Common myeloid progenitor, CD34-positive (primary cell): ENCODE results near the gene SPATA19.

Experiments used
- CTCF ChIA-PET: fragments of 350-600 bp; sonication (Branson Sonifier 250); formaldehyde crosslinking; loops from one replicate; lab custom pipeline; 2021; ENCODE audit warnings: antibody characterized with exemption; lab: Charles Lee
- POLR2A ChIA-PET: fragments of 350-600 bp; sonication (Branson Sonifier 250); formaldehyde crosslinking; loops from one replicate; lab custom pipeline; 2021; ENCODE audit warnings: antibody characterized with exemption; lab: Charles Lee
- DNase-seq, 3 donors: peaks; one replicate each; pipeline versions ENCODE4 v3.0.0 to v3.0.0-alpha.2; 2013
- H3K27ac ChIP-seq, 2 experiments: 1 replicate in 1 of 2; 2 replicates in 1 of 2; pipeline ENCODE4 v1.7.0; 2013; ENCODE audit warnings: inconsistent platforms in 2 of 2, low read length in 2 of 2, mild to moderate bottlenecking in 2 of 2, low read depth in 1 of 2, moderate library complexity in 1 of 2; ENCODE audit not compliant: severe bottlenecking in 2 of 2, insufficient read depth in 1 of 2, poor library complexity in 1 of 2
- H3K27me3 ChIP-seq, 5 experiments: replicated peaks in 2 of 5; 1 replicate in 3 of 5; 2 replicates in 2 of 5; pipeline versions ENCODE4 v1.6.1 to v1.7.0; 2013; ENCODE audit warnings: low read length in 4 of 5, mild to moderate bottlenecking in 2 of 5, moderate library complexity in 2 of 5, inconsistent platforms in 1 of 5; ENCODE audit not compliant: insufficient read depth in 5 of 5, control insufficient read depth in 4 of 5
- H3K36me3 ChIP-seq, 4 experiments: 1 replicate in 2 of 4; 2 replicates in 2 of 4; pipeline versions ENCODE4 v1.6.1 to v1.7.0; 2013; ENCODE audit warnings: low read length in 3 of 4, control low read depth in 1 of 4, mild to moderate bottlenecking in 1 of 4; ENCODE audit not compliant: control insufficient read depth in 4 of 4, insufficient read depth in 4 of 4
- H3K4me1 ChIP-seq, 4 experiments: 1 replicate in 3 of 4; 2 replicates in 1 of 4; pipeline versions ENCODE4 v1.6.1 to v1.7.1; 2013; ENCODE audit warnings: low read length in 3 of 4, mild to moderate bottlenecking in 3 of 4, control low read depth in 1 of 4, inconsistent platforms in 1 of 4, moderate library complexity in 1 of 4; ENCODE audit not compliant: control insufficient read depth in 4 of 4, insufficient read depth in 4 of 4; ENCODE audit errors: control extremely low read depth in 1 of 4
- H3K4me3 ChIP-seq, 7 experiments: 1 replicate in 4 of 7; 2 replicates in 3 of 7; pipeline versions ENCODE4 v1.5.1 to v1.7.0; 2013; ENCODE audit warnings: mild to moderate bottlenecking in 7 of 7, low read length in 6 of 7, moderate library complexity in 6 of 7, inconsistent platforms in 2 of 7, low read depth in 2 of 7, control low read depth in 1 of 7; ENCODE audit not compliant: insufficient read depth in 4 of 7, control insufficient read depth in 1 of 7; ENCODE audit errors: extremely low read depth in 1 of 7
- H3K9me3 ChIP-seq, 5 experiments: 1 replicate in 4 of 5; 2 replicates in 1 of 5; pipeline versions ENCODE4 v1.6.1 to v1.7.1; 2013; ENCODE audit warnings: low read length in 4 of 5, mild to moderate bottlenecking in 2 of 5, inconsistent platforms in 1 of 5, low read depth in 1 of 5, moderate library complexity in 1 of 5; ENCODE audit not compliant: control insufficient read depth in 4 of 5, insufficient read depth in 2 of 5; ENCODE audit errors: control extremely low read depth in 1 of 5
- WGBS: methylation state at CpG from one replicate; pipeline ENCODE4 v1.1.5; 2013; ENCODE audit not compliant: insufficient coverage; 5-methylcytosine and 5-hydroxymethylcytosine counted together

SPATA19 gene

GRCh38 chr11:133819114-133819513, 26.2 kb downstream of the SPATA19 start:
- no peaks in the 10 kb centered on the region for H3K9me3 ChIP-seq
- ChIA-PET CTCF (no interaction called here), POLR2A (no interaction called here)
- WGBS: 99% methylated on average over 9 of the region's 10 CpGs
- peaks cover 0 to 14% (median 2%) of the 10 kb centered on the region in 5 experiments for H3K27me3 ChIP-seq
- no peak overlapping the region for H3K4me3 ChIP-seq
- H3K36me3 ChIP-seq: no peaks in the 10 kb centered on the region
- no peak overlapping the region for H3K27ac ChIP-seq
- no peak for DNase-seq
- H3K4me1 ChIP-seq: no peaks in the 10 kb centered on the region

DNA sequence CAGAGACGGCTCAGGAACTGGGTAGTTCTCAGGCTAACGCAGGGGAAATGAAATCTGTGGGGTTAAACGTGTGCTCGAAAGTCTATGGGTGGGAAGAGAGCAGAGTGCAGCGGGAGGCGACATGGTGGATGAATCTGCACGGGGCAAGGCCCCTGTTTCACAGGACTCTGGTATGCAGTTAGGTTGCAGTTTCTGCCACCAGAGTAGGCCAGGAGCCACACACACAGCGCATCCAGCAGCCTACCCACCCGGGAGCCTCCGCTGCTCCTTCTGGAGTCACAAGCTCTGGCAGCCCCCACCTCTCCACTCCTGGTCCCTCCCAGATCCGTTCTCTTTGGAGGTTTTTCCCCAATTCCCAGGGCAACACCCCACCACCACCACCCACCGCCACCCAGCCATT, 27.0 kb downstream of the SPATA19 start:
- Histone ChIP-seq H3K4me1 (no peaks in the 10 kb centered on the region), H3K9me3 (no peaks in the 10 kb centered on the region), H3K27me3 (peaks cover 0 to 14% (median 2%) of the 10 kb centered on the region in 5 experiments), H3K36me3 (no peaks in the 10 kb centered on the region), H3K27ac (no peak overlapping the region), H3K4me3 (no peak overlapping the region)
- CTCF ChIA-PET: no interaction called here
- POLR2A ChIA-PET: no interaction called here
- WGBS: 98% methylated on average over 10 of the region's 12 CpGs
- no peak for DNase-seq

DNA sequence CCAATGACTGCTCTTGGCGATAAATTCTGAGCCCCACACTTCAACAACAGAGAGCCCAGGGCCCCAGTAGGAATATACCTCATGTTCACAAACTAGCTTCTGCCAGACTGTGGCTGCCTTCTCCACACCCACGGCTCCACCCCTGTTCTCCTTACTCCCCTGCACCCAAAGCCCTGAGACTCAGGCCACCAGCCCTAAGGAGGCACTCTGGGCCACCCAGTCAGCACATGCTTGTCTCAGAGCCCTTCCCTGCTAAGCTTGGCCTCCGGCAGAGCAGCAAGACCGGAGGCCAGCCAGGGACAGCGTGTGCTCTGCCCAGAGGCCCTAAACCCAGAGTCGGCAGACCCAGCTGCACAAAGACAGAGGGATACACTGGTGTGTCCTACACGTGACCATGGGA, 27.9 kb downstream of the SPATA19 start:
- WGBS: 97% methylated on average over 7 of the region's 7 CpGs
- POLR2A ChIA-PET: no interaction called here
- H3K4me1 ChIP-seq: no peaks in the 10 kb centered on the region
- no peak overlapping the region for H3K4me3 ChIP-seq
- H3K27ac ChIP-seq: no peak overlapping the region
- CTCF ChIA-PET: interaction anchor here (2.0 kb wide), 1 partner anchor 8 kb away, joined by 6 read pairs; no protein-coding TSS in a partner anchor
- no peaks in the 10 kb centered on the region for H3K36me3 ChIP-seq
- no peak for DNase-seq
- peaks cover 0 to 14% (median 2%) of the 10 kb centered on the region in 5 experiments for H3K27me3 ChIP-seq
- H3K9me3 ChIP-seq: no peaks in the 10 kb centered on the region

DNA sequence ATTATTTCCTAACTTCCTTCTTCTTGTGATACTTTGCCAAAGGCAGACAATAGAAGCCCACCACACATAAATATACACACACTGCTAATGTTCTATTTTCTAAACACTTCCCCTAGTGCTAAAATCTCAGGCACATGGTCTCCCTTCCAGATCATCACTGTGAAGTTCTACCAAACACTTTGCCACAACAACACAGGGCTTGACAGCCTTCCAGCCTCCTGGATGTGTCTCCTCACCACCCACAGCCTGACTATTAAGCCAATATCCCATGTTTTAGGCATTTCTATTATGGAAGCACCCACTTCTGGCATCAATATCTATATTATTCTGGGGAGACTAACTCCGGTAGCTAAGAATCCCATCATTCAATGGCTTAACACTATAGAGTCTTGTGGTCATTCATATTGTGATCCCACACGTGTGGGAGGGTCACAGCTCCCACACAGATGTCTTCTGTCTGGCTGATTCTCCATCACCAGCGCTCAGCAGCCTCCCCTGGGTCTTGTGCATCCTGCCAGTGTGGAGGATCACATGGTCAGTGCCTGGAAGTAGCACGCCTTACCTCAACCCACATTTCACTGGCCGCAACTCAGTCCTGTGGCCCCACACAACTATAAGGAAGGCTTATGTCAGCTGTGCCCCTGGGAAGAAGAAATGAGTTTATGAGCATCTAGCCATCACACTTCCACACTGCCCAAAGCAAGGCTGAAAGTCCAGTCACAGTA, 29.0 kb downstream of the SPATA19 start:
- Histone ChIP-seq H3K36me3 (no peaks in the 10 kb centered on the region), H3K9me3 (no peaks in the 10 kb centered on the region), H3K4me1 (no peaks in the 10 kb centered on the region), H3K4me3 (no peak overlapping the region), H3K27me3 (peaks cover 0 to 11% (median 2%) of the 10 kb centered on the region in 5 experiments), H3K27ac (no peak overlapping the region)
- DNase-seq: no peak
- POLR2A ChIA-PET: no interaction called here
- CTCF ChIA-PET: interaction anchor here (2.0 kb wide), 1 partner anchor 9 kb away, joined by 6 read pairs; no protein-coding TSS in a partner anchor
- WGBS: 87% methylated on average over 5 of the region's 5 CpGs

DNA sequence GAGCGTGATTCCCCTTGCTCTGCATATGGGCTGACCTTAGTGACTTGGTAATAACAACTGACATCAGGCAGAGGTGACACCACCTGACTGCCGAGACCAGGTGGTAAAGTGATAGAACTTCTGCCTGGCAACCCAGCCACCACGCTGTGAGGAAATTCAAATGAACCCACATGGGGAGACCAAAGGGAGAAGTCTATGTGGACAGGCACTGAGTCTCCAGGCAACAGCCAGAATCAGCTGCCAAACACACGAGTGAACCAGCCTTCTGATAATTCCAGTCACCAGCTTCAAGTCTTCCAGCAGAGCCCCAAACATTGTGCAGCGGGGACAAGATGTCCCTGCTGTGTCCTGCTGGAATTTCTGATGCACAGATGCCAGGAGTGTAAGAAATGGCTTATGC, 29.7 kb downstream of the SPATA19 start:
- WGBS: 67% methylated on average over 4 of the region's 5 CpGs
- ChIA-PET POLR2A (no interaction called here), CTCF (interaction anchor here (2.0 kb wide), 1 partner anchor 10 kb away, joined by 6 read pairs; no protein-coding TSS in a partner anchor)
- Histone ChIP-seq H3K36me3 (no peaks in the 10 kb centered on the region), H3K27ac (no peak overlapping the region), H3K9me3 (no peaks in the 10 kb centered on the region), H3K27me3 (peaks cover 0 to 10% (median 2%) of the 10 kb centered on the region in 5 experiments), H3K4me3 (no peak overlapping the region), H3K4me1 (no peaks in the 10 kb centered on the region)
- no peak for DNase-seq

GRCh38 chr11:133814588-133815100, 30.7 kb downstream of the SPATA19 start:
- 92% methylated on average over 5 of the region's 8 CpGs for WGBS
- peaks cover 0 to 17% (median 3%) of the 10 kb centered on the region in 5 experiments for H3K27me3 ChIP-seq
- H3K4me3 ChIP-seq: no peak overlapping the region
- H3K9me3 ChIP-seq: no peaks in the 10 kb centered on the region
- H3K4me1 ChIP-seq: no peaks in the 10 kb centered on the region
- ChIA-PET POLR2A (no interaction called here), CTCF (no interaction called here)
- DNase-seq: no peak
- no peaks in the 10 kb centered on the region for H3K36me3 ChIP-seq
- H3K27ac ChIP-seq: no peak overlapping the region
